K562 (cell line): ENCODE data around the gene ARL17B. TPM values are rescaled to one million over a fixed set of nuclear protein-coding genes. Genes with fewer than 3 reads are reported as not detected.
"Not testable (repeated sequence)": the region's sequence is repeated elsewhere in the genome, so short reads cannot be mapped to it uniquely, and the experiment has no call there.

Experiments
- ATAC-seq: fragments of 200-7000 bp; cut with Tn5 transposase; 3 replicates; pipeline ENCODE4 v1.9.1; 2020; ENCODE audit warnings: moderate library complexity
- BruUV-seq: library from RNA; stranded (reverse); fragments of 400-500 nt; replicated peaks from 2 replicates; lab custom pipeline; 2021; lab: Mats Ljungman, UMichigan
- CTCF ChIA-PET: fragments of 300-600 bp; formaldehyde crosslinking; extraction: SDS; loops from one replicate; lab custom pipeline; 2021; ENCODE audit warnings: low intra/inter-chr PET ratio; lab: Yijun Ruan, JAX
- POLR2A ChIA-PET: fragments of 300-600, 350-650 bp; sonication (Branson Sonifier 250); formaldehyde crosslinking; extraction: SDS; loops from one replicate; lab custom pipeline; 2021; ENCODE audit warnings: antibody characterized with exemption, inconsistent platforms; lab: Yijun Ruan, JAX
- DNase-seq, 4 experiments: peaks; one replicate each; pipeline versions ENCODE4 v3.0.0 to v3.0.0-alpha.2; 2011 to 2018; ENCODE audit warnings: low spot score in 3 of 4, mixed read lengths in 3 of 4; ENCODE audit errors: extremely low read depth in 1 of 4
- FAIRE-seq: peaks from 2 replicates; lab custom pipeline; 2011; peaks lifted over from hg19 to GRCh38; lab: Jason Lieb, UNC
- H2AFZ ChIP-seq: 2 replicates; pipeline ENCODE4 v1.6.0; 2011; ENCODE audit warnings: low read depth, low read length, control low read depth, inconsistent platforms
- H3K27ac ChIP-seq: fragments of 200-600 bp; 3 replicates; pipeline ENCODE4 v1.8.0; 2011; ENCODE audit warnings: low read depth, mild to moderate bottlenecking, control low read depth, inconsistent platforms, low read length, moderate library complexity, mixed read lengths; ENCODE audit errors: extremely low read depth
- H3K27me3 ChIP-seq, 2 experiments: fragments of 300-600 bp in 1 of 2; 2 replicates in 1 of 2; 3 replicates in 1 of 2; pipeline versions ENCODE4 v1.6.0 to v1.8.0; 2011; ENCODE audit warnings: inconsistent platforms in 2 of 2, low read length in 2 of 2, mild to moderate bottlenecking in 1 of 2, mixed read lengths in 1 of 2, moderate library complexity in 1 of 2; ENCODE audit not compliant: control insufficient read depth in 2 of 2, insufficient read depth in 2 of 2
- H3K36me3 ChIP-seq: fragments of 300-600 bp; 3 replicates; pipeline ENCODE4 v1.8.0; 2011; ENCODE audit warnings: mild to moderate bottlenecking, low read length, inconsistent platforms; ENCODE audit not compliant: control insufficient read depth, insufficient read depth
- H3K4me1 ChIP-seq, 2 experiments: fragments of 200-600 bp in 1 of 2; replicated peaks in 1 of 2; 2 replicates in 1 of 2; 3 replicates in 1 of 2; pipeline versions ENCODE4 v1.5.1 to v1.8.0; 2011; ENCODE audit warnings: inconsistent platforms in 2 of 2, low read length in 2 of 2, mild to moderate bottlenecking in 1 of 2, mixed read lengths in 1 of 2, moderate library complexity in 1 of 2; ENCODE audit not compliant: control insufficient read depth in 2 of 2, insufficient read depth in 2 of 2
- H3K4me2 ChIP-seq: 2 replicates; pipeline ENCODE4 v1.6.1; 2011; ENCODE audit warnings: low read length, control low read depth, inconsistent platforms, mixed read lengths; ENCODE audit not compliant: insufficient read depth
- H3K4me3 ChIP-seq: fragments of 200-600 bp; sonication (generic), shearing (Covaris generic); 2 replicates; pipeline ENCODE4 v1.5.1; 2016; ENCODE audit warnings: control low read depth, inconsistent platforms
- H3K79me2 ChIP-seq: fragments of 200-600 bp; 3 replicates; pipeline ENCODE4 v1.8.0; 2011; ENCODE audit warnings: low read length, inconsistent platforms; ENCODE audit not compliant: control insufficient read depth, insufficient read depth
- H3K9ac ChIP-seq, 2 experiments: 2 replicates each; pipeline versions ENCODE4 v1.6.0 to v1.6.1; 2011; ENCODE audit warnings: low read depth in 2 of 2, low read length in 2 of 2, control low read depth in 1 of 2, inconsistent platforms in 1 of 2, mild to moderate bottlenecking in 1 of 2, mixed read lengths in 1 of 2; ENCODE audit not compliant: insufficient read depth in 1 of 2
- H3K9me1 ChIP-seq: one replicate; pipeline ENCODE4 v1.6.0; 2011; ENCODE audit warnings: inconsistent platforms, mild to moderate bottlenecking, low read length, moderate library complexity; ENCODE audit not compliant: control insufficient read depth, insufficient read depth
- H3K9me3 ChIP-seq: replicated peaks from 2 replicates; pipeline ENCODE4 v1.5.1; 2011; ENCODE audit warnings: low read depth, low read length, inconsistent platforms; ENCODE audit not compliant: control insufficient read depth, insufficient read depth
- H4K20me1 ChIP-seq: replicated peaks from 2 replicates; pipeline ENCODE4 v1.6.1; 2011; ENCODE audit warnings: low read length, inconsistent platforms, mixed read lengths; ENCODE audit not compliant: control insufficient read depth, insufficient read depth
- WGBS: fragments of 100-300 bp; shearing (Covaris generic); methylation state at CpG from one replicate; pipeline ENCODE4 v1.1.6; 2016; ENCODE audit warnings: low coverage, mixed read lengths; ENCODE audit not compliant: insufficient coverage; ENCODE audit errors: missing lambda C conversion rate; 5-methylcytosine and 5-hydroxymethylcytosine counted together
- in situ Hi-C: fragments of 300-500 bp; cut with MboI; formaldehyde crosslinking; loops from 4 replicates; pipeline ENCODE4 v1.15.0; 2018; ENCODE audit warnings: inconsistent platforms, mixed read lengths
- intact Hi-C: fragments of 100-400 bp; cut with micrococcal nuclease; formaldehyde crosslinking; loops from 2 replicates; pipeline ENCODE4 v1.14.2; 2022
- polyA plus RNA-seq, 8 experiments: library from polyadenylated mRNA; depleted of rRNA in 4 of 8; stranded (reverse) in 5 of 8; unstranded in 3 of 8; fragments of >200 nt; fragmentation: Nextera tagmentation in 2 of 8; fragmentation: Illumina TruSeq in 1 of 8; extraction: Ambion mirVana in 2 of 8; extraction: Trizol in 1 of 8; gene quantifications; 2 replicates each; pipeline versions ENCODE4 v1.2.1 to v1.2.3, GENCODE V29; 2011 to 2014; ENCODE audit warnings: inconsistent platforms in 1 of 8, missing spikeins in 1 of 8
- total RNA-seq, 7 experiments: library from RNA; depleted of rRNA in 6 of 7; stranded (reverse); fragments of >200 nt in 6 of 7; fragmentation: Illumina TruSeq in 2 of 7; extraction: Trizol in 2 of 7; gene quantifications; 2 replicates each; pipeline versions ENCODE4 v1.2.1 to v1.2.3, GENCODE V29; 2011 to 2021; ENCODE audit warnings: low replicate concordance in 1 of 7
- TF ChIP-seq, protein P1 (sequence below): sonication (generic); formaldehyde crosslinking; IDR thresholded peaks from 2 replicates; pipeline ENCODE4 v1.8.1; 2023; ENCODE audit warnings: mild to moderate bottlenecking, missing genetic modification reagents

Gene ARL17B
- total and polyA plus RNA-seq, 9 of the 15 experiments (the other 6 are each of a cell fraction or from before 2014, with no cell fraction given) = 4.0 to 24.2 (median 8.4) TPM

GRCh38 chr17:46259845-46260661 is 101.5 kb downstream of the ARL17B start (continued):
- TF ChIP-seq, protein P1, sequence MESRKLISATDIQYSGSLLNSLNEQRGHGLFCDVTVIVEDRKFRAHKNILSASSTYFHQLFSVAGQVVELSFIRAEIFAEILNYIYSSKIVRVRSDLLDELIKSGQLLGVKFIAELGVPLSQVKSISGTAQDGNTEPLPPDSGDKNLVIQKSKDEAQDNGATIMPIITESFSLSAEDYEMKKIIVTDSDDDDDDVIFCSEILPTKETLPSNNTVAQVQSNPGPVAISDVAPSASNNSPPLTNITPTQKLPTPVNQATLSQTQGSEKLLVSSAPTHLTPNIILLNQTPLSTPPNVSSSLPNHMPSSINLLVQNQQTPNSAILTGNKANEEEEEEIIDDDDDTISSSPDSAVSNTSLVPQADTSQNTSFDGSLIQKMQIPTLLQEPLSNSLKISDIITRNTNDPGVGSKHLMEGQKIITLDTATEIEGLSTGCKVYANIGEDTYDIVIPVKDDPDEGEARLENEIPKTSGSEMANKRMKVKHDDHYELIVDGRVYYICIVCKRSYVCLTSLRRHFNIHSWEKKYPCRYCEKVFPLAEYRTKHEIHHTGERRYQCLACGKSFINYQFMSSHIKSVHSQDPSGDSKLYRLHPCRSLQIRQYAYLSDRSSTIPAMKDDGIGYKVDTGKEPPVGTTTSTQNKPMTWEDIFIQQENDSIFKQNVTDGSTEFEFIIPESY (CRISPR knock-in tag) = peak; percentile 51; the same call in 1 of the 2 replicates

DNA sequence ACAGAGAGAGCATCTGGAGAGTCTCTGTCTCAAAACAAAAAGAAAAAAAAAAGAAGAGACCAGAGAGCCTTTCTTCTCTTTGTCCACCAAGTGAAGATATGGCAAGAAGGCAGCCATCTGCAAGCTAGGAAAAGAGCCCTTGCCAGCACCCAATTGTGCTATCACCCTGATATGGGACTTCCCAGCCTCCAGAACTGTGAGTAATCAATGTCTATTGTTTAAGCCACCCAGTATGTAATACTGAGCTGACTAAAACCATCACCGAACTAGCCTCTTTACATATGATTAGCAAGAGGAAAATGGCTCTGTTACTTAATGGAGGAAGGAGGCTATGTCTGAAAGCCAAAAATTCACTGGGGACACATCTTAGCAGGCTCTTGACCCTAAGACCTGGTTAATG is 105.2 kb downstream of the ARL17B start:
- H3K27ac ChIP-seq, H3K4me3 ChIP-seq, DNase-seq, H3K27me3 ChIP-seq, BruUV-seq, FAIRE-seq, H3K36me3 ChIP-seq, H3K9me1 ChIP-seq, POLR2A ChIA-PET, H3K9me3 ChIP-seq, H4K20me1 ChIP-seq, H2AFZ ChIP-seq, H3K4me2 ChIP-seq, H3K9ac ChIP-seq, CTCF ChIA-PET, H3K79me2 ChIP-seq, intact Hi-C loops, ATAC-seq: not testable (repeated sequence)
- peaks cover 0 to 13% of the 10 kb centered on the region in 2 experiments; a peak in 2 of 5 replicates for H3K4me1 ChIP-seq
- in situ Hi-C loops = loop anchor here (25.0 kb wide), 1 partner anchor 106 kb away; the partner anchor contains the start of gene ARL17B
- WGBS = 33% methylated on average over 1 of the region's 1 CpG

DNA sequence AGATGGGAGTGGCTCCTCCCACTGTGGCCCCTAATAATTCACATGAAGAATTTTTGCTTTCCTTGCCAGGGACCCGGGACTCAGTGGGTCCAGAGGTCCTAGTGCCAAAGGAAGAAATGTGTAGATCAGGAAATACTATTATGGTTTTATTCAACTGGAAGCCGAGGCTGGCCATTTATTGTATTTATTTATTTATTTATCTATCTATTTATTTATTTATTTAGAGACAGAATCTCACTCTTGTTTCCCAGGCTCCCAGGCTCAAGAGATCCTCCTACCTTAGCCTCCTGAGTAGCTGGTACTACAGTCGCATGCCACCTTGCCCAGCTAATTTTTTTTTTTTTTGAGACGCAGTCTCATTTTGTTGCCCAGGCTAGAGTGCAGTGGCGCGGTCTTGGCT is 107.4 kb downstream of the ARL17B start:
- H3K4me1 ChIP-seq, H3K9me3 ChIP-seq, H3K4me3 ChIP-seq, BruUV-seq, DNase-seq, FAIRE-seq, intact Hi-C loops, H3K27ac ChIP-seq, H3K9ac ChIP-seq, POLR2A ChIA-PET, ATAC-seq, H4K20me1 ChIP-seq, H3K27me3 ChIP-seq, H3K9me1 ChIP-seq, H3K36me3 ChIP-seq, H3K79me2 ChIP-seq: not testable (repeated sequence)
- 51% methylated on average over 3 of the region's 6 CpGs for WGBS
- Histone ChIP-seq H3K4me2 (0 out of 2 replicates have a peak overlapping the region, but pooled peaks have one; percentile 34), H2AFZ (peak overlapping the region; percentile 70)
- CTCF ChIA-PET = interaction anchor here (0.6 kb wide), 1 partner anchor 210 kb away, joined by 3 read pairs; no protein-coding TSS in a partner anchor
- in situ Hi-C loops = loop anchor here (25.0 kb wide), 1 partner anchor 108 kb away; the partner anchor contains the start of gene ARL17B
